Muscle layer of duodenum (tissue), 2 donors: ENCODE data around the gene COX7C.

Experiments used
- H3K27ac ChIP-seq: one replicate; pipeline ENCODE4 v1.7.0; 2013; ENCODE audit warnings: mild to moderate bottlenecking, low read length
- H3K27me3 ChIP-seq: one replicate; pipeline ENCODE4 v1.7.0; 2013; ENCODE audit warnings: low read depth, mild to moderate bottlenecking, control low read depth, low read length
- H3K36me3 ChIP-seq, 2 donors: one replicate each; pipeline ENCODE4 v1.7.0; 2013; ENCODE audit warnings: low read length in 2 of 2, control low read depth in 1 of 2, mild to moderate bottlenecking in 1 of 2; ENCODE audit not compliant: insufficient read depth in 2 of 2, control insufficient read depth in 1 of 2
- H3K4me1 ChIP-seq, 2 donors: one replicate each; pipeline ENCODE4 v1.7.0; 2013; ENCODE audit warnings: low read length in 2 of 2, mild to moderate bottlenecking in 2 of 2, control low read depth in 1 of 2, moderate library complexity in 1 of 2; ENCODE audit not compliant: insufficient read depth in 2 of 2, control insufficient read depth in 1 of 2
- H3K4me3 ChIP-seq, 2 donors: one replicate each; pipeline ENCODE4 v1.7.0; 2013; ENCODE audit warnings: low read length in 2 of 2, low read depth in 1 of 2, mild to moderate bottlenecking in 1 of 2
- H3K9me3 ChIP-seq, 2 donors: one replicate each; pipeline ENCODE4 v1.7.0; 2013; ENCODE audit warnings: low read length in 2 of 2, control low read depth in 1 of 2, mild to moderate bottlenecking in 1 of 2; ENCODE audit not compliant: control insufficient read depth in 1 of 2
- donor health status: healthy.

COX7C gene

GRCh38 chr5:86665984-86666760 lies 48.4 kb downstream of the COX7C start:
- Histone ChIP-seq H3K27me3 (no peaks in the 10 kb centered on the region), H3K27ac (no peak overlapping the region), H3K36me3 (no peaks in the 10 kb centered on the region), H3K9me3 (no peaks in the 10 kb centered on the region), H3K4me1 (no peaks in the 10 kb centered on the region), H3K4me3 (no peak overlapping the region)

GRCh38 chr5:86666981-86667380 lies 49.2 kb downstream of the COX7C start:
- Histone ChIP-seq H3K4me3 (no peak overlapping the region), H3K36me3 (no peaks in the 10 kb centered on the region), H3K27me3 (no peaks in the 10 kb centered on the region), H3K9me3 (no peaks in the 10 kb centered on the region), H3K27ac (no peak overlapping the region), H3K4me1 (no peaks in the 10 kb centered on the region)
